ENCODE data around the gene TMEM53. TPM values are rescaled to one million over a fixed set of nuclear protein-coding genes. Genes with fewer than 3 reads are reported as not detected.

Gene TMEM53
- total RNA-seq, 2 donors from 2014 or later, result 3.9 to 12.9 TPM

DNA sequence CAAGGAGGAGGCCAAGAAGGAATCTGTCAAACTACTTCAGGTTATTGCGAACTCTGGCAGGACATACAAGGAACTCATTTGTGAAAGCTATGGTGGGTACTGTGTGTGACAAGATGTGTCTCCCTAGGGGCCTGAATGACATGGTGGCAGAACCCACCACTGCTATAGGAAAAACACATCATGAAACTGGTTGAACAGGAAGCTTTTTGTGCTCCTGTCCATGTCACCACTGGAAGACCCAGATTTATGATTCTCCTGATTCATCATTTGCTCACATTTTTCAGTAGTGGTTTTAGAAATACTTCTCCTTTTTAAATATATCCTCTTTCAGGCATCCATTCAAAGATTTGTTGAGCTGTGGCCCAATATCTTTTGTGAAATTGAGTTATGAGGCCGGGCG, 23.9 kb upstream of the TMEM53 start:
- no peak for ATAC-seq (ENCODE audit: insufficient number of reproducible peaks, low FRiP score, low read depth)
- H3K36me3 ChIP-seq, result no peaks in the 10 kb centered on the region
- no peak overlapping the region for H3K27ac ChIP-seq
- no peaks in the 10 kb centered on the region for H3K9me3 ChIP-seq
- TF ChIP-seq, protein P1, sequence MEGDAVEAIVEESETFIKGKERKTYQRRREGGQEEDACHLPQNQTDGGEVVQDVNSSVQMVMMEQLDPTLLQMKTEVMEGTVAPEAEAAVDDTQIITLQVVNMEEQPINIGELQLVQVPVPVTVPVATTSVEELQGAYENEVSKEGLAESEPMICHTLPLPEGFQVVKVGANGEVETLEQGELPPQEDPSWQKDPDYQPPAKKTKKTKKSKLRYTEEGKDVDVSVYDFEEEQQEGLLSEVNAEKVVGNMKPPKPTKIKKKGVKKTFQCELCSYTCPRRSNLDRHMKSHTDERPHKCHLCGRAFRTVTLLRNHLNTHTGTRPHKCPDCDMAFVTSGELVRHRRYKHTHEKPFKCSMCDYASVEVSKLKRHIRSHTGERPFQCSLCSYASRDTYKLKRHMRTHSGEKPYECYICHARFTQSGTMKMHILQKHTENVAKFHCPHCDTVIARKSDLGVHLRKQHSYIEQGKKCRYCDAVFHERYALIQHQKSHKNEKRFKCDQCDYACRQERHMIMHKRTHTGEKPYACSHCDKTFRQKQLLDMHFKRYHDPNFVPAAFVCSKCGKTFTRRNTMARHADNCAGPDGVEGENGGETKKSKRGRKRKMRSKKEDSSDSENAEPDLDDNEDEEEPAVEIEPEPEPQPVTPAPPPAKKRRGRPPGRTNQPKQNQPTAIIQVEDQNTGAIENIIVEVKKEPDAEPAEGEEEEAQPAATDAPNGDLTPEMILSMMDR (IDR thresholded peaks at IDR 0.05), result no peak
- H3K4me1 ChIP-seq (ENCODE audit: control insufficient read depth in 1 of 2, low read depth in 2 of 2), result no peaks in the 10 kb centered on the region
- no peaks in the 10 kb centered on the region for H3K27me3 ChIP-seq (replicated peaks; ENCODE audit: insufficient read depth)
- no peak overlapping the region for H3K4me3 ChIP-seq
- no peak for DNase-seq (ENCODE audit: low spot score)

DNA sequence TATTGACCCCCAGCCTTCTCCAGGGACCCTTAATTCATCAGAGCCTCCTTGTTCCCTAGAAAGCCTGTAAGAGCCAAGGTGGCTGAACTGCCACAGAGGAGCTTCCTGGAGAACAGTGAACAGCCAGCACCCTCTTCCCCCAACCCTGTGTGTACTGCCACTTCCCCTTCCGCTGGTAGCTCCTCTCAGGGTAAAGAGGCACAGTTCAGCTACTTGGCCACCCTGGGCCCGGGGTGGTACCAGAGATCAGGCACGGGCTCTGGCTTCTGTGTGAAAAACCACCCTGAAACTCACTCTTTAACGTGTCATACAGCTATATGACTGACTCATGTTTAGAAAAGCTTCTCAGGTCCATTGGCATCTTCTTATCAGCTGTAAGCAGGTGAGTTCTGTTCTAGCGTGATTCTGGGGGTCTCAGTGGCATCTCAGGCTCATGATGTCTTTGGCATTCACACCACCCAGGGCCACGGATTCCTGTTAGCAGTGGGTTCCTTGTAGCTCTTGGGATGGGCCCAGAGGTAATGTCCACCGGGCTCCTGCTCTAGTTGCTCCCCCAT, 22.6 kb upstream of the TMEM53 start:
- DNase-seq (ENCODE audit: low spot score) (no peak), ATAC-seq (ENCODE audit: insufficient number of reproducible peaks, low FRiP score, low read depth) (no peak)
- no peaks in the 10 kb centered on the region for H3K36me3 ChIP-seq
- H3K9me3 ChIP-seq, result no peaks in the 10 kb centered on the region
- no peaks in the 10 kb centered on the region for H3K4me1 ChIP-seq (ENCODE audit: control insufficient read depth in 1 of 2, low read depth in 2 of 2)
- H3K27ac ChIP-seq, result no peak overlapping the region
- no peak overlapping the region for H3K4me3 ChIP-seq
- TF ChIP-seq, protein P1 (IDR thresholded peaks at IDR 0.05), result no peak
- H3K27me3 ChIP-seq (replicated peaks; ENCODE audit: insufficient read depth), result no peaks in the 10 kb centered on the region

DNA sequence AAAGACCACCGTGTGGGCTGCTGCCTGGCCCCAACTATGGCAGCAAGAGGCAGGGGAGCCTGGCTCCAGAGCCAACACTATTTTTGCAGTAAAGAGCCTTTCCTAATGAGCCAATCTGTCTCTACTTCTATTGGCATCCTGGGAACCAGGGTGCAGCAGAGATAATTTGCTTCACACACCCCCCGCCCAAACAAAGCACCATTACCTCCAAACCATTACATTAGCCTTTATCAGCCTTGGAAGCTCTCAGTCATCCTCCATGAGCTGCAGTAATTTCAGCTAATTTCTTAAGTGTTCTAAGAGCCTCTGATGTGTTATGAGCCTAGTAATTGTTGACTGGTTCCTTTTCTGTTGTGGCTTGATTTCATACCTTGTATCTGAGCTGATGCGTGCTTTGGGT, 21.8 kb upstream of the TMEM53 start:
- Histone ChIP-seq H3K9me3 (no peaks in the 10 kb centered on the region), H3K4me3 (no peak overlapping the region), H3K36me3 (no peaks in the 10 kb centered on the region), H3K4me1 (ENCODE audit: control insufficient read depth in 1 of 2, low read depth in 2 of 2) (no peaks in the 10 kb centered on the region), H3K27ac (no peak overlapping the region), H3K27me3 (replicated peaks; ENCODE audit: insufficient read depth) (no peaks in the 10 kb centered on the region)
- TF ChIP-seq, protein P1 (IDR thresholded peaks at IDR 0.05), result no peak
- no peak for DNase-seq (ENCODE audit: low spot score)
- no peak for ATAC-seq (ENCODE audit: insufficient number of reproducible peaks, low FRiP score, low read depth)

DNA sequence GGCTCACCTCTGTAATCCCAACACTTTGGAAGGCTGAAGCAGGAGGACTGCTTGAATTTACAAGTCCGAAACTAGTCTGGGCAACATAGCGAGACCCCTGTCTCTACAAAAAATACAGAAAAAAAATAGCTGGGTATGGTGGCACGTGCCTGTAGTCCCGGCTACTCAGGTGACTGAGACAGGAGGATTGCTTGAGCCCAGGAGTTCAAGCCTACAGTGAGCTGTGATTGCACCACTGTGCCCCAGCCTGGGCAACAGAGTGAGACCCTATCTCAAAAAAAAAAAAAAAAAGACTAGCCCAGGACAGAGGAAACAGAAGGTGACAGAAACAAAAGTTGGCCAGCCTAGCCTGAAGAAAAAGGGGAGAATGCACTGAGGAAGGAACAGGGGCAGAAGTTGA, 21.4 kb upstream of the TMEM53 start:
- Histone ChIP-seq H3K36me3 (no peaks in the 10 kb centered on the region), H3K4me1 (ENCODE audit: control insufficient read depth in 1 of 2, low read depth in 2 of 2) (no peaks in the 10 kb centered on the region), H3K27ac (no peak overlapping the region), H3K27me3 (replicated peaks; ENCODE audit: insufficient read depth) (no peaks in the 10 kb centered on the region), H3K4me3 (no peak overlapping the region), H3K9me3 (no peaks in the 10 kb centered on the region)
- TF ChIP-seq, protein P1 (IDR thresholded peaks at IDR 0.05), result no peak
- no peak for DNase-seq (ENCODE audit: low spot score)
- no peak for ATAC-seq (ENCODE audit: insufficient number of reproducible peaks, low FRiP score, low read depth)

DNA sequence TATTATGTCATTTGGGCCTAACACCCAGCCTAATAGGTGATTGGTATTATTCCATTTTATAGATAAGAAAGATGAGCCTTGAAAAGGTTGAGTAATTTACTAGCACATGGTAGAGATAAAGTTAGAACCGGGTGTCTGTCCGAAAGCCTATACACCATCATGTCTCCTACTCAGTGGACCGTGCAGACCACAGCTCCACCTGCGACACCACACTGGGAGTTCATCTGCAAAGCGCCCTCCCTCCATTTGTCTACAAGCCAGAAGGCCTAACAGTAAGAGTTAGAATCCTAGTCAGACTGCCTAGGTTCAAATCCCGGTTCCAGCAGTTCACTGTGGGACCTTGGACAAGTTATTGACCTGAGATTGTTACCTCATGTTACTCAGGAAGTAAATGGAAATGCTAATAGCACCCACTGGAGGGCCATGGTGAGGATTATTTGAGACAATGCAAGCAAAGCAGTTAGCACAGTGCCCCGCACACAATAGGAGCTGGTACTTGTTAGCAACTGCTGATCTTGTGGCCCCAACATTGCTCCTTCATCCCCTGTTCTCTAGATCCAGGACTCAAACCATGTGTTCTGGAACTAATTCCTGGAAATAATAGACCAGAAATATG, 20.7 kb upstream of the TMEM53 start:
- DNase-seq (ENCODE audit: low spot score), result no peak
- no peak for ATAC-seq (ENCODE audit: insufficient number of reproducible peaks, low FRiP score, low read depth)
- Histone ChIP-seq H3K4me1 (ENCODE audit: control insufficient read depth in 1 of 2, low read depth in 2 of 2) (no peaks in the 10 kb centered on the region), H3K36me3 (no peaks in the 10 kb centered on the region), H3K27me3 (replicated peaks; ENCODE audit: insufficient read depth) (no peaks in the 10 kb centered on the region), H3K9me3 (no peaks in the 10 kb centered on the region), H3K27ac (no peak overlapping the region), H3K4me3 (no peak overlapping the region)
- TF ChIP-seq, protein P1 (IDR thresholded peaks at IDR 0.05), result no peak
